T-helper 17 cell (primary cell): ENCODE results near the gene AURKB. TPM values are rescaled to one million over a fixed set of nuclear protein-coding genes. Genes with fewer than 3 reads are reported as not detected.
"Not testable (repeated sequence)": the region's sequence is repeated elsewhere in the genome, so short reads cannot be mapped to it uniquely, and the experiment has no call there.

Experiments
- ATAC-seq: fragments of 150-1000 bp; cut with Tn5 transposase; 2 replicates; pipeline ENCODE4 v1.10.0; 2021; ENCODE audit warnings: mild to moderate bottlenecking, moderate library complexity
- DNase-seq, 3 donors: peaks; one replicate each; pipeline versions ENCODE4 v3.0.0 to v3.0.0-alpha.2; 2020 to 2021
- H3K9me3 ChIP-seq: one replicate; pipeline ENCODE4 v1.7.0; 2013; ENCODE audit warnings: low read length, mild to moderate bottlenecking; ENCODE audit not compliant: control insufficient read depth, poor library complexity, severe bottlenecking
- H3K27ac Mint-ChIP-seq: one replicate; pipeline ENCODE4 v1.8.0; 2022; ENCODE audit warnings: mild to moderate bottlenecking, moderate library complexity, mixed read lengths
- H3K27me3 Mint-ChIP-seq: one replicate; pipeline ENCODE4 v1.8.0; 2022; ENCODE audit warnings: mixed read lengths
- H3K36me3 Mint-ChIP-seq: one replicate; pipeline ENCODE4 v1.8.0; 2022; ENCODE audit warnings: low read depth, mixed read lengths
- H3K4me1 Mint-ChIP-seq: one replicate; pipeline ENCODE4 v1.8.0; 2022; ENCODE audit warnings: mild to moderate bottlenecking, mixed read lengths
- H3K4me3 Mint-ChIP-seq: one replicate; pipeline ENCODE4 v1.8.0; 2022; ENCODE audit warnings: mild to moderate bottlenecking, moderate library complexity, mixed read lengths
- total RNA-seq, 4 donors: library from RNA in 2 of 4; stranded (reverse) in 2 of 4; gene quantifications; one replicate each; pipeline ENCODE4 v1.2.3 and lab custom pipeline; 2022 to 2026

The AURKB gene
- total RNA-seq, 2 donors from 2014 or later: 2.2 to 2.5 TPM

DNA sequence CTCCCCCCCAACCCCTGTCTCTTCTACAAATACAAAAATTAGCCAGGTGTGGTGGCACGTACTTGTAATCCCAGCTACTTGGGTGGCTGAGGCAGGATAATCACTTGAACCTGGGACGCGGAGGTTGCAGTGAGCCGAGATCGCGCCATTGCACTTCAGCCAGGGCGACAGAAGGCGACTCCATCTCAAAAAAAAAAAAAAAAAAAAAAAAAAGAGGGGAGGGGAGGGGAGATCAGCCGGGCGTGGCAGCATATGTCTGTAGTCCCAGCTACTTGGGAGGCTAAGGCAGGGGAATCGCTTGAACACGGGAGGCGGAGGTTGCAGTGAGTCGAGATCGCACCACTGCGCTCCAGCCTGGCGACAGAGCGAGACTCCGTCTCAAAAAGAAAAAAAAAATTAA is 40.2 kb downstream of the AURKB start:
- not testable (repeated sequence) for ATAC-seq, H3K27me3 Mint-ChIP-seq, DNase-seq, H3K4me3 Mint-ChIP-seq, H3K9me3 ChIP-seq, H3K27ac Mint-ChIP-seq, H3K36me3 Mint-ChIP-seq
- peaks cover 27% of the 10 kb centered on the region for H3K4me1 Mint-ChIP-seq

GRCh38 chr17:8167526-8167925 is 42.8 kb downstream of the AURKB start:
- Mint-ChIP-seq H3K4me3 (no peak overlapping the region), H3K36me3 (no peaks in the 10 kb centered on the region), H3K27ac (no peak overlapping the region), H3K4me1 (peaks cover 24% of the 10 kb centered on the region), H3K27me3 (no peaks in the 10 kb centered on the region)
- DNase-seq: no peak
- no peaks in the 10 kb centered on the region for H3K9me3 ChIP-seq
- no peak for ATAC-seq

DNA sequence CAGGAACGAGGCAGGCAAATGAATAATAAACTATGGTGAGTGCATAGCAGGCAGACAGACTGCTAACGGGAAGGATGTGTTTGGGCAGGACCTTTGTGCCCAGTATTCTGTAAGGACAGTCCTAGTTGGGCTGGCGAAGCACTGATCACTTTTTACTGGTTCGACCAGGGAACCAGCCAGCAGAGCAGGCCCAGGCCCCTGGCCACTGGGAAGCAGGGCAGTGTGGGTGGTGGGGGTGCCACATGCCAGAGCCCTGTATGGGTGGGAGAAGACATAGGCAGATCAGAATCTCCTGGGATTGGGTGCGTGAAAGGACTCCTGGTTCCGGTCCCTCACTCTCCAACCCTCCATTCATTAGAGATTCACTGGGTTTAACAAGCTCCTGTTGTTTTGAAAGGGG is 43.6 kb downstream of the AURKB start:
- peak overlapping the region; percentile 11 for H3K27ac Mint-ChIP-seq
- H3K9me3 ChIP-seq: no peaks in the 10 kb centered on the region
- no peak for ATAC-seq
- H3K27me3 Mint-ChIP-seq: no peaks in the 10 kb centered on the region
- H3K4me3 Mint-ChIP-seq: no peak overlapping the region
- H3K36me3 Mint-ChIP-seq: no peaks in the 10 kb centered on the region
- peaks cover 25% of the 10 kb centered on the region for H3K4me1 Mint-ChIP-seq
- DNase-seq: no peak

GRCh38 chr17:8164815-8165131 is 45.6 kb downstream of the AURKB start:
- H3K9me3 ChIP-seq: no peaks in the 10 kb centered on the region
- Mint-ChIP-seq H3K27ac (no peak overlapping the region), H3K4me1 (peaks cover 39% of the 10 kb centered on the region), H3K4me3 (peak overlapping the region; percentile 90), H3K27me3 (no peaks in the 10 kb centered on the region), H3K36me3 (peaks cover 5% of the 10 kb centered on the region)
- DNase-seq (no peak), ATAC-seq (no peak)

DNA sequence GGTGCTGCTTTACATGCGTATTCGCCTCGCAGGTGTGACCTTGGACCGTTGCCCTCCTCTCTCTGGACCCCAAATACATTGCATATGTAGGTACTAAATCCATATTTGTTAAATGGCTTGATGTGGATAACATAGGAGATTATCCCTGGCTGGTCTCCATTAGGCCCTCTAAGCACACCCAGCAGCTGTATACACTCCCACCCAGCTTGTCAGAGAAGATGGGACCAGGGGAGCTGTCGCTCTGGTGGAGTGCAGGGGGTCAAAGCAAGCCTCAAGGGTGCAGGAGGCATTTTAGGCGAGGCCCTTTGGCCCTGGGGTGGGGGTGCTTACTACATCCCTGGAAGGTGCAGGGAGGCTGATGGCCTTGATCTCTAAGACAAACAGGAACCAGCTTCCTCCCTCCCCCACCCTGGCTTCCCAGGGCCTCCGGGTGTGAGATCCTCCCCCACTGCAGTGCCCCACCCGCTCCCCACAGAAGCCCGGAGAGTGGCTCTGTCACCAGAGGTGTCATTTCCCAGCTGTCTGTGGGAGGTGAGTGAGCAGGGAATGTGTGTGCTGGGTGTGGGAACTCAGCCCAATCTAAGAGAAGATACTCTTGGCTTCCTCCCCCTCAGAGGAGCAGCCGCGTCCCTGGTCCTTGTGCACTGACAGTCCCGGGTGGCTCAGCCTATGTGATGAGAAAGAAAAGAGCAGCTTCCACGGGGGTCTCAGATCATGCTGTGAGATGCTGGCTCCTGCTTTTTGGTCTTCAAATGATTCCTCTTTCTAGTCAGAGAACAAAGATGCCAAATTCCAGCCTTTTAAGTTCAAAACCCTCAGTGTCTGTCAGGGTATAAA is 46.2 kb downstream of the AURKB start:
- H3K9me3 ChIP-seq: no peaks in the 10 kb centered on the region
- no peaks in the 10 kb centered on the region for H3K27me3 Mint-ChIP-seq
- H3K36me3 Mint-ChIP-seq: peaks cover 5% of the 10 kb centered on the region
- H3K4me1 Mint-ChIP-seq: peaks cover 44% of the 10 kb centered on the region
- DNase-seq (peak in 2 of 3 donors; percentile 29 to 55), ATAC-seq (peak; percentile 54)
- peak overlapping the region; percentile 90 for H3K4me3 Mint-ChIP-seq
- H3K27ac Mint-ChIP-seq: no peak overlapping the region

- peaks cover 45% of the 10 kb centered on the region for H3K4me1 Mint-ChIP-seq
- H3K9me3 ChIP-seq: no peaks in the 10 kb centered on the region
- no peak overlapping the region for H3K27ac Mint-ChIP-seq
- H3K36me3 Mint-ChIP-seq: peaks cover 5% of the 10 kb centered on the region
- H3K4me3 Mint-ChIP-seq: peak overlapping the region; percentile 90
- ATAC-seq: peak; percentile 13
- DNase-seq: no peak
- no peaks in the 10 kb centered on the region for H3K27me3 Mint-ChIP-seq
These were observed 47.1 kb downstream of the AURKB start for GRCh38 chr17:8162997-8163977.

- Mint-ChIP-seq H3K4me1 (peaks cover 45% of the 10 kb centered on the region), H3K27ac (no peak within 1 kb of the TSS), H3K27me3 (no peaks in the 10 kb centered on the region), H3K4me3 (peak within 1 kb of the TSS; percentile 90), H3K36me3 (peaks cover 5% of the 10 kb centered on the region)
- no peaks in the 10 kb centered on the region for H3K9me3 ChIP-seq
- DNase-seq: peak; percentile 82 to 85 (median 84)
- ATAC-seq: peak; percentile 68
These were observed 48.0 kb downstream of the AURKB start, which contains the start of gene VAMP2 for GRCh38 chr17:8162233-8162996. TSS of gene VAMP2 (minus strand) at chr17:8162948. CDS start at chr17:8162879, 69 bp downstream.

DNA sequence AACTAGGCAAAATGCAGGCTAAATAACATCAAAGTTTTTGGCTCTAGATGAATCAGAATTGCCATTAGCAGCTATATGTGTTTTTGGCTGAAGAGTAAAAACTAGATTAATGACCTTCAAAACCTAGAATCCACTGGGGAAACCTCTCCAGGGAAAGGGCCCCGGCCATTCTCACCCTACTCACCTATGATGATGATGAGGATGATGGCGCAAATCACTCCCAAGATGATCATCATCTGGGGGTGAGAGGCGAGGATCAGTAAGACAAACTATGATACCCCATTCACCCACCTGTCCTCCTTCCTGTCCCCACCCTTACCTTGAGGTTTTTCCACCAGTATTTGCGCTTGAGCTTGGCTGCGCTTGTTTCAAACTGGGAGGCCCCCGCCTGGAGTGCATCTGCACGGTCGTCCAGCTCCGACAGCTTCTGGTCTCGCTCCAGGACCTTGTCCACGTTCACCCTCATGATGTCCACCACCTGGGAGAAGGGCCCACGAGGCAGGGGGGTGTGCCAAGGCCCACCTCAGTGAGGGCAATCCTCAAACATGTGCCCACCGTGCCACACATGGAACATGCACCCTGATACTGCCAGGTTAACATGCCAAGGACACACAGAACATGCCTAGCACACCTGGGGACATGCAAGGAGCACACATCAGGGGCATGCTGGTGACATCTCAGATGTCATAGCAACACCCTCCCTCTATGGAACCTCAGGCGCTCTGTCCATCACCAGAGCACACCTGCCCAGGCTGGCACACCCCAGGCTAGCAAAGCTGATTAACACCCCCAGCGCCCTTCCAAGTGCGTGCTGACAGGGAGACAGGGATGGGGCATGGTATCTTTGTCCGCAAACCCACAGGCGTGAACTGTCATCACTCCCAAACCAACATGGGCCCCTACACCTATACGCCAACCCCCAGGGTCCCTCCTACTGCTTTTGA is 48.8 kb downstream of the AURKB start:
- peaks cover 5% of the 10 kb centered on the region for H3K36me3 Mint-ChIP-seq
- peaks cover 45% of the 10 kb centered on the region for H3K4me1 Mint-ChIP-seq
- no peak for ATAC-seq

GRCh38 chr17:8160741-8161221 is 49.6 kb downstream of the AURKB start:
- no peak for DNase-seq

More for the DNA sequence above, 48.8 kb downstream of the AURKB start:
- H3K9me3 ChIP-seq: no peaks in the 10 kb centered on the region
- H3K27ac Mint-ChIP-seq: no peak overlapping the region
- no peak for DNase-seq
- H3K27me3 Mint-ChIP-seq: no peaks in the 10 kb centered on the region
- peak overlapping the region; percentile 90 for H3K4me3 Mint-ChIP-seq

GRCh38 chr17:8160224-8160577 is 50.2 kb downstream of the AURKB start:
- H3K9me3 ChIP-seq: no peaks in the 10 kb centered on the region
- H3K27ac Mint-ChIP-seq: no peak overlapping the region
- H3K27me3 Mint-ChIP-seq: no peaks in the 10 kb centered on the region
- DNase-seq: no peak
- peaks cover 8% of the 10 kb centered on the region for H3K36me3 Mint-ChIP-seq
- ATAC-seq: no peak
- peaks cover 50% of the 10 kb centered on the region for H3K4me1 Mint-ChIP-seq
- H3K4me3 Mint-ChIP-seq: peak overlapping the region; percentile 90

More at GRCh38 chr17:8160741-8161221, 49.6 kb downstream of the AURKB start:
- no peak overlapping the region for H3K27ac Mint-ChIP-seq
- H3K36me3 Mint-ChIP-seq: peaks cover 5% of the 10 kb centered on the region
- no peaks in the 10 kb centered on the region for H3K27me3 Mint-ChIP-seq
- H3K9me3 ChIP-seq: no peaks in the 10 kb centered on the region
- H3K4me3 Mint-ChIP-seq: peak overlapping the region; percentile 90
- H3K4me1 Mint-ChIP-seq: peaks cover 45% of the 10 kb centered on the region
- no peak for ATAC-seq

DNA sequence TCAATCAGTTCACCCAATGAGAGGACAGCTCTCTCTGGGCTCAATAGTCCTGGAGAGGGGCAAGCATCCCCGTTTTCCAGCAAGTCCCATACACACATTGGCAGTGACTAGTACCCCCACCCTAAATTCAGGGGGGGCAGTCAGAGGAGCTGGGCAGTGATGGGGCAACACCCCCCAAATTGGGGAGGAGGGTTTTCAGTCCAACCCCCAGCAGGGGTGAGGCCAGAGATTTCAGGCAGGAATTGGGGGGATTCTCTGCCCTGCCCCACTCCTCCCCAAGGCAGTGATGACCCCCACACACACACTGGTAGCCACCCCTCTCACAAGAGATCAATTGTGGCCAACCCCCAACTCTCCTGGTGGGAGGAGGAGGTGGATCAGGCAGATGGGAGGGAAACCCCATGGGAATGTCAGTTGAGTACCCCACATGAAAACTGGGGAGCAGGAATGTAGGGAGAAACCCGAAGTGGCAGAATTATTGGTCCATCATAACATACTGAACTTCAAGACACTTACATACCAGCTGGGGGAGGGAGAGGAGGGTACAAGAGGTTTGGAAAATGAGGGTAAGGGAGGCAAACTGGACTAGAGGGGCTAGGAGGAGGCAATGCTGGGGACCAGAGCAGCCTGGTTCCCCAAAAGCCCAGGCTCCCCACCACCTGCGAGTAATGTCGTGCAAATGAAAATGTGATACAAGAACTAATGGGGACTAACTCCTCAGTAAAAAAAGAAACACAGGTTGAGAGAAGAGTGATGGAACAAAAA is 50.7 kb downstream of the AURKB start:
- H3K36me3 Mint-ChIP-seq: peaks cover 8% of the 10 kb centered on the region
- no peak for ATAC-seq
- no peaks in the 10 kb centered on the region for H3K27me3 Mint-ChIP-seq
- peak overlapping the region; percentile 2 for H3K4me3 Mint-ChIP-seq
- H3K27ac Mint-ChIP-seq: no peak overlapping the region
- H3K4me1 Mint-ChIP-seq: peaks cover 50% of the 10 kb centered on the region
- no peaks in the 10 kb centered on the region for H3K9me3 ChIP-seq
- DNase-seq: no peak
